Coronary artery (tissue), 2 donors: Measurements from ENCODE around the gene IQCK.

Source experiments
- DNase-seq: peaks from one replicate; pipeline ENCODE4 v3.0.0-alpha.2; 2017; ENCODE audit warnings: low spot score
- H3K27ac ChIP-seq, 2 donors: fragments of 200-600 bp; sonication (generic); one replicate each; pipeline ENCODE4 v1.5.1; 2016 to 2019
- H3K4me3 ChIP-seq: fragments of 200-600 bp; sonication (generic); 2 replicates; pipeline ENCODE4 v1.5.1; 2016; ENCODE audit warnings: mild to moderate bottlenecking, moderate library complexity
- TF ChIP-seq, protein P1 (sequence below): fragments of 200-600 bp; sonication (generic); IDR thresholded peaks from one replicate; pipeline ENCODE4 v1.5.1; 2019; ENCODE audit warnings: antibody characterized with exemption

The IQCK gene

DNA sequence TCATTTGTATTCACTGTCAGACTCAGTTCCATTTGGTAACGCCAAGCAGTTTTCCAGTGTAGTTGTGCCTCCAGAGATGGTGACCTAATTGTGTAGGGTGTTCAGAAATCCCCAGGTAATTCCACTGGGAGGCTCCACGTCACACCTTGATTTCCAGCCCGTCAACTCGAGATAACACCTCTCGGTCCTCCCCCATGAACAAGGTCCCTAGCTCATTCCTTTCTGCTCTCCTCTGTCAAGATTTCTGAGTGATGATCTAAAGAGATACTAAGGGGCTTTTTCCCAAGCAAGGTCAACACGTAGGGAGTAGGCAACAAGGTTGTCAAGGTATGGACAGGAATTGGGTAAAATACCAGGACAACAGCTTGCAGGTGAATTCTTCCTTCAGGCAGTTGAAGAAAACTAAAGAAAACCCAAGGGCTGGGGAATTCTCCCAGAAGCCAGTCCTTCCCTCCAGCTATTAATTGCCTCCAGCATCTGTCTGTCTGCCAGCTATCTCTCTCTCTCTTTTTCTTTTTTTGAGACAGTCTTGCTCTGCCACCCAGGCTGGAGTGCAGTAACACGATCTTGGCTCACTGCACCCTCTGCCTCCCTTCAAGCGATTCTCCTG is 135.2 kb downstream of the IQCK start:
- Histone ChIP-seq H3K27ac (no peak overlapping the region), H3K4me3 (no peak overlapping the region)
- TF ChIP-seq, protein P1, sequence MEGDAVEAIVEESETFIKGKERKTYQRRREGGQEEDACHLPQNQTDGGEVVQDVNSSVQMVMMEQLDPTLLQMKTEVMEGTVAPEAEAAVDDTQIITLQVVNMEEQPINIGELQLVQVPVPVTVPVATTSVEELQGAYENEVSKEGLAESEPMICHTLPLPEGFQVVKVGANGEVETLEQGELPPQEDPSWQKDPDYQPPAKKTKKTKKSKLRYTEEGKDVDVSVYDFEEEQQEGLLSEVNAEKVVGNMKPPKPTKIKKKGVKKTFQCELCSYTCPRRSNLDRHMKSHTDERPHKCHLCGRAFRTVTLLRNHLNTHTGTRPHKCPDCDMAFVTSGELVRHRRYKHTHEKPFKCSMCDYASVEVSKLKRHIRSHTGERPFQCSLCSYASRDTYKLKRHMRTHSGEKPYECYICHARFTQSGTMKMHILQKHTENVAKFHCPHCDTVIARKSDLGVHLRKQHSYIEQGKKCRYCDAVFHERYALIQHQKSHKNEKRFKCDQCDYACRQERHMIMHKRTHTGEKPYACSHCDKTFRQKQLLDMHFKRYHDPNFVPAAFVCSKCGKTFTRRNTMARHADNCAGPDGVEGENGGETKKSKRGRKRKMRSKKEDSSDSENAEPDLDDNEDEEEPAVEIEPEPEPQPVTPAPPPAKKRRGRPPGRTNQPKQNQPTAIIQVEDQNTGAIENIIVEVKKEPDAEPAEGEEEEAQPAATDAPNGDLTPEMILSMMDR = no peak
- DNase-seq = no peak

DNA sequence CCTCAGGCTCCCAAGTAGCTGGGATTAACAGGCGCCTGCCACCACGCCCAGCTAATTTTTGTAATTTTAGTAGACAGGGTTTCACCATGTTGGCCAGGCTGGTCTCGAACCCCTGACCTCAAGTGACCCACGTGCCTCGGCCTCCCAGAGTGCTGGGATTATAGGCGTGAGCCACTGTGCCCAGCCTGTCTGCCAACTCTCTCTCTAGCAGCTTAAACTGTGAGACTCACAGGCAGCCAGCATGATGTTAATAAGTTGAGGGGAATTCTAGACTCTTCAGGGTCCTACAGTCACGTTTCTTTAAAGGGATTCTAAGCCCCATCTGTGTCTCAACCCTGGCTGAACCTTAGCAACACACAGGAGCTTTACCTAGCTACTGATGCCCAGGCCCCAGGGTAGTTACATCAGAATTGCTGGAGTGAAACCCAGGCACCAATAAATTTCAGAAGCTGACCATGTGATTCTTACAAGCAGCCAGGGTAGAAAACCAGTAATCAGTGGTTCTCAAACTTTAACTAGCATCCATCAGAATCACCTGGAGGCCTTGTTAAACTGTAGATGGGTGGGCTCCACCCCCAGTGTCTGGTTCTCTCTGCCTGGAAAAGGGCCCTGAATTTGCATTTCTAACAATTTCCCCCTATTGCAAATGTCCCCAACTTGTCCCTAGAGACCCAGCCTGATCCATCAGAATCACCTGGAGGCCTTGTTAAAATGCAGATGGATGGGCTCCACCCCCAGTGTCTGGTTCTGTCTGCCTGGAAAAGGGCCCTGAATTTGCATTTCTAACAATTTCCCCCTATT is 135.9 kb downstream of the IQCK start:
- H3K4me3 ChIP-seq = no peak overlapping the region
- no peak for DNase-seq
- TF ChIP-seq, protein P1 = no peak
- H3K27ac ChIP-seq = no peak overlapping the region

DNA sequence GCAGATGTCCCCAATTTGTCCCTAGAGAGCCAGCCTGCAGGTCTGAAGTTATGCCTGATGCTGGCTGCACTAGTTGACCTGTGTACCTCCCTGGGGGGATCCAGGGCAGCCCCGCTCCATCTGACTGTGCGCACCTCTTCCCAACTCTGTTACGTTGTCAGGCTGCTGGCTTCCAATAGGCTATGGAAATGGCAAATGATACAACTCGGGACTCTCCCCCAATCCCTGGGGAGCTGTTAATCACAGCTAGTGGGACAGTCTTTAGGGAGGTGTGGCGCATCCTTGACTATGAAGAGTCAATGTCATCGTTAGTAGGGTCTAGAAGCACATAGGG is 136.4 kb downstream of the IQCK start:
- TF ChIP-seq, protein P1 = no peak
- DNase-seq = no peak
- Histone ChIP-seq H3K4me3 (no peak overlapping the region), H3K27ac (no peak overlapping the region)

DNA sequence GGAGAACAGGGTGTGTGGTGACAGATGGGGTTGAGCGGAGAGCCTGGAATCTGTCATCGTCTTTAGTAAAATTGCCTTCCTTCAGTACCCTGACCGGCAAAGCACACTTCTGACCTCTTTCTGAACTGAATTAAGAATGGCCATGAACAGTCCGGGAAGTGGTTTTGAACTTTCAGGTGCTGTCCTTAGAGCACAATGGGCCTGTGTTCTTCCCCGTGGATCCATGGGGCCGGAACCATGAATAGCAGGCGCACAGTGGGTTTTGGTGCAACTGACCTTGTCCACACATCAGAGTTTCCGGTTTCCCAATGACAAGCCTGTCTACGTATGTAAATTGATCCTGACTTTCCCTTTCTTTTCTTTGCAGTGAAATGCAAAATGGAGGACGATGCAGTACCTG is 138.0 kb downstream of the IQCK start:
- no peak overlapping the region for H3K27ac ChIP-seq
- TF ChIP-seq, protein P1 = no peak
- DNase-seq = no peak
- H3K4me3 ChIP-seq = no peak overlapping the region

DNA sequence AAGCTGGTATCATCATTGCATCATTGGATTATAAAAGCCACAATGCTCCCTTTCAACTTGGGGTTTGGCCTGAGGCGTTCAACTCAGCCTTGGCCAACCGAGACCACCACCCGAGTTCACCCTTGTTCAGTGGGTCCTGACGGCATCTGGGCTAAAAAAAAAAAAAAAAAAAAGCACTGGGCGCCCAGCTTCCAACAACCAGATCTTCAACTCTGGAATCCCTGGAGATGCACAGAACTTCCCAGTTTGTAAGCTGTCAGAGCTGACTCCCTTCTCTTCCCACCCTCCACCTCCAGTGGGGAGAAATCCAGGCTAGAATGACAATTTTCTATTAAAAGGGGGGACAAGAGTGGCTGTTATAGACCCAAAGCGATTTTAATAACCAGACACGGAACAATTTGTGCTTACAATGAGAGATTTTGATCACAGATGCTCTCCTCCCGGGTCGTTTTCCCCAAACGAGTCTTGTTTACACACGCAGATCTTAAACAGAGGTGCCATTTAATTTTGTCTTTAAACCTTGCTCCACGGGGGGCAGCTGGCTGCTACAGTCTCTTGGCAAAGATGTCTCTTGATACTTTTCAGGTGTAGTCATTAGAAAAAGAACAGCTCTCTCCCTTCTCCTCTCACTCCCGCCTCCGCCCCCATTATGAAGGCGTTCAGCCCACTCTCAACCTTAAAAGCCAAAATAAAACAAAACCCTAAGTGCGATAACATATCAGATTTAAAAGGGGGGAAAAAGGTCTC is 139.7 kb downstream of the IQCK start:
- TF ChIP-seq, protein P1 = no peak
- no peak overlapping the region for H3K27ac ChIP-seq
- H3K4me3 ChIP-seq = no peak overlapping the region
- no peak for DNase-seq

DNA sequence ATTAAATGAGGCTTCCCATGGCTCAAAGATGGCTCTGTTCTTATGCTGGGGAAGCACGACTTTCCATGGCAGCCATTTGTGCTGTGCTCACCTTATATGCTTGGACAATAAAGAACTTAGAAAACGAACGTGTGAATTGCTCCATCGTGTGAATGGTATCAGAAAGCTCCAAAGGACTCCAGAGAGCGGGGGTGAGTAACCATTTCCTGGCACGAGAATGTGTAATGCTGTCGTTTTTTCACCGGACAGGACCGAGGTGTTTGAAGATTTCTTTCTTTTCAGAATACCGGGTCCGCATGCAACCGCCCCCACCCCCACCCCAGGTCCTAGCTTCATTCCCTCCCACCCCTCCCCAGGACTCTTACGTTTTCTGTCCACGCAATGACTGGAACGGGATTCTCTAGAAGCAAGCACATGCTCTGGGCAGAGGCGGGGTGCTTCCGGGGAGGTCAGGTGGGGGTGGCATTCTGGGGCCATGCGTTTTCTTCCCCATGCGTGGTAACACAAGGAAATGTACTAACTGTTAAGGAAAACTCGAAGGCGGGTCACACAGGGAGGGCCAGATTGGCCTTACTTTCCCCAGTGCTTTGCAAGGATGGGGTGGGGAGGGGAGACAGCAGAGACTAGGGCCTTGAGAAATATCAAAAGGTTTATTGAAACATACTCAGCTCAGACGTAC is 140.4 kb downstream of the IQCK start:
- DNase-seq = no peak

More for the DNA sequence above, 140.4 kb downstream of the IQCK start:
- Histone ChIP-seq H3K4me3 (no peak overlapping the region), H3K27ac (no peak overlapping the region)
- TF ChIP-seq, protein P1 = no peak
